Epidermal melanocyte (primary cell): Measurements from ENCODE around the gene LYST.

Experiments used
- DNase-seq: peaks from one replicate; pipeline ENCODE4 v3.0.0; 2011; ENCODE audit warnings: low spot score; ENCODE audit not compliant: insufficient read length

Gene LYST

DNA sequence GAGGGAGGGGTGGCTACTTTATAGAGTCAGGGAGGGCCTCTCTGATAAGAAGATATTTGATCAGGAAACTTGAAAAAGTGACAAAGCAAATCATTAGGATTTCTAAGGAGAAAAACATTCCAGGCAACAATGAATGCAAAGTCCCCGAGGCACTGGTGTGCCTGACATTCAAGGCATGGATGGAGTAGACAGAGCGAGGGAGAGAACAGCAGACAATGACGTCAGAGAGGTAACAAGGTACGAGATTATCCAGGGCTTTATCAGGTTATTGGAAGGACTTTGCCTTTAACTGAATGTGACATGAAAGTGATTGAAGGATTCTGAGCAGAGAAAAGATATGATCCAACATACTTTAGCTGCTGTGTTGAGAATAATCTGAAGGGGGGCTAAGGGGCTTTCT, 144.7 kb downstream of the LYST start:
- no peak for DNase-seq

DNA sequence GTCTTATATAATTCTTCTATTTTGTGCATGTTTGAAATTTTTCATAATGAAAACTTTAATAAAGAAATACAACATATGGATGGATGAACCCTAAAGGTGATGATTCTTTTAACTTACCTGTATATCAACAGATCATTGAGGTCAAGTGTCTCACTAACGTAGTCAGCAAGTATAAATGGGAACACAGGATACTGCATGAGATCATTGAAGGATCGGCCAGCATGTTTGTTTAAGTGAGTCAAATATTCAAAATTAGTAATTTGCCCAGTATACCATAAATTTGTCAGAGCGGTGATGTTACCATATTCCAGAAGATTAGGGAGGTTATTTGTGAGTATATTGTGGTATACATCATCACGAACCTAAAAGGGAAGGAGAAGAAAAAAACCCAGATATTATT, 146.2 kb downstream of the LYST start:
- no peak for DNase-seq

DNA sequence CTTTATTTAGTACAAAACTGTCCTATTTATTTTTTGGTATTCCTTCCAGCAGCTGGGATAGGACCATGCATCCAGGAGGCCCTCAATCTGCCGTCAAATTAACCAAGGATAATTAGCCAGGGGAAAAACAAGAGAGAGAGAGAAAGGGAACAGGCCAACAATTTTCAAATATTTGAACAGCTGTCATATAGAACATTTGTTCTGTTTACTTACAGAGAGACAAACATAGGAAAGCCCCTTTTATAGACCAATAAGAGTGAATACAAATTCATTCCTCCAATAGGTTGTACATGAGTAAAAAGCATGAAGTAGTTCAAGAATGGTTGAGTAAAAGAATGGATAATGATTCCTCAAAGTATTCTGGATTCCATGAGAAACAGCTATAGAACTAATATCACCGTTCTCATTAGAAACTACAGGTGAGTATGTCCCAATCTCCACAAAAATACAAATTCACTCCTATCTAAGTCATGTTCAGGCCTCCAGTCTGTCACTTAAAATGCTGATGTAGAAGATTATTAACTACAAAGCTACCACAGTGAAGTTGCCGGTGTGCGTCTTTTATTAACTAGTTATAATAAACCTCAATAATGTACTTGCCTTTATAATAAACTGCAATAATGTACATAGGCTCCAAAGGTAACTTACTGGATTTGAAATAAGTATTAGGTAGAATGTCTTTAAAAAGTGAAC, 152.4 kb downstream of the LYST start:
- no peak for DNase-seq

DNA sequence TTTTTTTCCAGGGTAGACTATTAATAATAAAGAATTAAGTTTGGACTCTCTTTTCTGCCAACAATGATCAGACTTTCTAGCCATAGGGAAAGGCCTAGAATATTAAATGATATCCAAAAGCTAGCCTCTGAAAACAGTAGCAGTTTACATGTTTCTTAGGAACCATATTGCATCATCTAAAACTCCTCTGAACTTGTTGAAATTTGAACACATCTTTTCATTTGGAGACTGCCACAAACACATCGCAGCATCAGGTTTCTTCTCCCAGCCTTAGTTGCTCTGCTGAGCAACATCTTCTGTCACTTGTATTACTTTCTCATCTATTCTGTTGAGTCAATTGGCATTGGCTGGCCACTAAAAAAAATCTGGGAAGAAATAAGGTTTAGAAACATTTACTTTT, 153.9 kb downstream of the LYST start:
- no peak for DNase-seq

DNA sequence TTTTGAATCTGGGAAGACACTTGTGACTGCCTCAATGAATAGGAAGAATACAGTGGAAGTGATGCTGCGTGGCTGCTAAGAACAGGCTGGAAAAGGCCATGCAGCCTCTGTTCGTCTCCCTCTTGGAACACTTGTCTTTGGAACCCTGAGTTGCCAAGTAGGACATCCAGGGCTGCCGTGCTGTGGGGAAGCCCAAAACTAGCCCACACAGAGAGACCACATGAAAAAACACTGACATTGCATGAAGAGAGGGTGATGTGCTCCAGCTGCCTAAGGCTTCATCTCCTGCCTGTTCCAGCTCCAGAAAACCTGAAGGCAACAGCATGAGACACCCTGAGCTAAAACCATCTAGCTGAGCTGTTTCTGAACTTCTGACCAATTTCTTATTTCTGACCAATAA, 156.0 kb downstream of the LYST start:
- DNase-seq: no peak

DNA sequence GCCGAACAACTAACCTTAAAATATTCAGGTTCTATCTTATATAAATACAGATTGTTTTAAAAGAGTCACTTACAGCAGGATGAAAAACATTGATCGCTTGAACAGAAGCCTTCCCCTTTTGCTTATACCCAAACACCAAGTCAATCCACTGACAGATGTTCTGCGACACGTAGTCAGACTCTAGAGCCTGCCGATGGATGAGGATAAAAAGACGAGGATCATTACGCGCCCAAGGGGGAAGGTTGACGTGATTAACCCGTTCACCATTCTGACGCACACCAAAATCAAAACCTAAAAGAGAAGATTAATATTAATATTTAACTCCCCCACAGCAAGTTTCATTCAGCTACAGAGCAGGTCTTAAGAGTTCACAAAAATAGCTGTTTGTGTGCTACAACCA, 157.7 kb downstream of the LYST start:
- no peak for DNase-seq

DNA sequence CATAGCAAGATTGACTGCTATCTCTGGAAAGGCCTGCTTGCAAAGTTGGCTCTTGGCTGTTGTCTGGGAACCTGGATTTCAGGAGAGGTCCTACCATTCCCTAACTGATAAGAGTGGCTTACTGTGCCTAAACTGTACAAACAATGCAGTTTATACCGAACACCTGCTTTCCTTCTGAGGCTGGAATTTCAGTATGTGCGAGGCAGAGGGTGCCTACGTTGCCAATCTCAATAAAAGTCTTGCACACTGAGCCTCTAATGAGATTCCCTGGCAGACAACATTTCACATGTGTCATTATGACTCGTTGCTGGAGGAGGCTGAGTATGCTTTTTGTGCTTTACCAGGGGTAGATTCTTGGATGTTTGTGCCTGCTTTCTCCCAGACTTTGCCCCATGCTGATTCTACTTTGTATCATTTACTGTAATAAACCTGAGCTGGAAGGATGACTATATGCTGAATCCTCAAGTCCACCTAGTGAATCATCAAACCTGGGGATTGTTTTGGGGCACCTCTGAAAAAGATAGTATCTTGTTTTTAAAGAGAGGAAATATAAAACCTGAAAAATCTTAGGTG, 158.2 kb downstream of the LYST start:
- DNase-seq: no peak

DNA sequence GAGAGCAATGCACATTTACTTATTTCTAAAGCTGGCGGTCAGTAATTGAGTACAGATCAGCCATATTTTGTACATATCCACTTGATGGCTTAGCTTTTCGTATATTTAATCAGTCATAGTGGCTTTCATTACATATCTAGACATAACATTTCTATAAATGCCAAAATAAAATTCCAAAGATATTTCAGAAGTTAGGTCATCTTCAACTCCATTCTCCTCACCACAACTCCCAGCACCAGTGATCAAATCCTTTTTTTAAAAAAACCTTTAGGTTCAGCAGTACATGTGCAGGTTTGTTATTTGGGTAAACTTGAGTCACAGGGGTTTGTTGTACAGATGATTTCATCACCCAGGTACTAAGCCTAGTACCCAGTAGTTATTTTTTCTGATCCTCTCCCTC, 163.2 kb downstream of the LYST start:
- no peak for DNase-seq

DNA sequence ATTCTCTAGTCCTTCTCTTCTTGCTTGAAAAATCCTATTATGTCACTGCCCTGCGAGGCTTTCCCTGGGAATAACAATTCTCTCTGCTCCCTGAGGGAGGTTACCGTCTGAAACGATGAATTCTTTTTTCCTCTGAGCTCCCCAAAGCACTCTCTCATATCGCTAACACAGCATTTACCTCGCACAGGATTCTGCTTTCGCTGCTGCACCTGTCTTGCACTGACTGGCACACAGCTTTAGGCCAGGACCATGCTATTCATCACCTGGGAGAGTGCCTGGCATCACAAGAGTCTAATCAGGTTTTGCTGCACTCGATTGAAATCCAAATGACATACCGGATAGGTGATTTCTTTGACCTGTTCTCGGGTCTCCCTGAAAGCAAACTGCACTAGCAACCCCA, 164.3 kb downstream of the LYST start:
- no peak for DNase-seq

DNA sequence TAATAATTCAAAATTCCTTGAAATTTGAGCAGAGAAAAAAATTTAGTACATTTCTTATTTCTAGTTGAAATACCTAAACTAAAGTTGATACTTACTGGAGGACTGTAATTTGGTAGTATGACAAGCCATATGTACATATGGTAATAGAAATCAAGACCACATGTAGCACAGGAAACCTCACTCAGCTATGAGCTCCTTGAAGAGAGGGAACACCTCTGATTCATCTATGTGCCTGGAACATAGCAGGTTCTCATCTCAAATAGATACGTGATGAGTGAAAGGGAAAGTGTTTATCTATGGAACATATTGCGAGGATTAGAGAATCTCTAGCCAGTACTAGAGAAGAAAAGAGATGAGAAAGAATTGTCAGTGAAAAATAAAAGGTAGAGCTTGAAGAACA, 169.2 kb downstream of the LYST start:
- DNase-seq: no peak

DNA sequence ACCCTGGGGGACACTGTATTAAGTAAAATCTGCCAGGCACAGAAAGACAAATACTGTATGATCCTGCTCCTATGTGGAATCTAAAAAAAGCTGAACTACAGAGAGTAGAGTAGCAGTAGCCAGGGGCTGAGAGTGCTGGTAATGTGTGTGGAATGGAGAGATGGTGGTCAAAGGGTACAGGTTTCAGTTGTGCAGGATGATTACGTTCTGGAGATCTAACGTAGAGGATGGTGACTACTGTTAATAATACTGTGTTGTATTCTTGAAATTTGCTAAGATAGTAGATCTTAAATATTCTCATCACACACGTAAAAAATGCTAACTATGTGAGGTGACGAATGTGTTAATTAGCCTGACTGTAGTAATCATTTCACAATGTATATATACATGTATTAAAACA, 177.3 kb downstream of the LYST start:
- no peak for DNase-seq

DNA sequence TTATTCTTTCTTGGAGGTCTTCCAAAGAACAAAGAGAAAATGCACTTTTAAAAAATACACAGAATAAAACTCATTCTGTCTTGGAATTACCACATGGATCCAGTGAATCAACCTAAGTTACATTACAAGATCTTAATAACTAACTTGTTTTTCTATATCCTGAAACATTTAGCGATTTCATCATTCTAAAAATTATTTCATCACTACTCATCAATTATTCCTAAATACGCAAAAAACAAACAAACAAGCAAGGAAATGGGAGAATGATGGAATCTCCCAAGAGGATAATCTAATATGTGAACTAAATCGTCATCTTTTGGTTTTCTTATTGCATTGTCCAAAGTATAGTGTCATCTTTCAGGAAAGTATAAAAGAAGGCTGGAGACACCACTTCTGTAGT, 178.6 kb downstream of the LYST start:
- DNase-seq: no peak

DNA sequence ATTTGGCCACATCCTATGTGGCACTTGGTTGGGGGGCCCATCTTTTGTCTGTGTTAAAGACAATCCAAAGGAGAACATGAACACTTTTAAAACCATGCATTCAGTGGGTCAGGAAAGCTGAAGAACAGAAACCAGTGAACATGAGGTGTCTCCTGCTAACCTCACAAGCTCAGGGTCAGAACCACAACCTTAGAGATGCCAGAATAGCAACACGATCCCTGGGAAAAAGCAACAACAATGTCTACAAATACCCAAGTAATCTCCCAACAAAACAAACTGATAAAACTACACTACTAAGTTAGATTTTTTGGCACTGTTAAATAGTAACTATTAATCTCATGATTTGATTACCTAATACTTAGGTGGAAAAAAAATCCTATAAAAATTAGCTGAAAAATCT, 183.1 kb downstream of the LYST start:
- no peak for DNase-seq

DNA sequence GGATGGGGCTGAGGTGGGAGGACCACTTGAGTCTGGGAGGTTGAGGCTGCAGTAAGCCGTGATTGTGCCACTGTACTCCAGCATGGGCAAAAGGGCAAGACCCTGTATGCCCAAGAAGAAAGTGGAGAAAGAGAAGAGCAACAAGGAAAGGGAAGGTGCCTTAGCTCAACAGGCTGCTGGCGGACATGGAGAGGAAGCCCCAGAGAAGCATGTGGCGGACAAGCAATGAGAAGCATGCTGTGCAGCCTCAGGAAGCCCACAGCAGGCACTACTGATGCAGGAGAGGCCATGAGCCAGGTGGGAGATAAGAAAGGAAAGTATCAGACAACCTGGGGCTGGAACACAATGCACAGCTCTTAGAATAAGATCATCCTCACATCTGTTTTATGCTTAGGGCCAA, 184.5 kb downstream of the LYST start:
- DNase-seq: no peak

DNA sequence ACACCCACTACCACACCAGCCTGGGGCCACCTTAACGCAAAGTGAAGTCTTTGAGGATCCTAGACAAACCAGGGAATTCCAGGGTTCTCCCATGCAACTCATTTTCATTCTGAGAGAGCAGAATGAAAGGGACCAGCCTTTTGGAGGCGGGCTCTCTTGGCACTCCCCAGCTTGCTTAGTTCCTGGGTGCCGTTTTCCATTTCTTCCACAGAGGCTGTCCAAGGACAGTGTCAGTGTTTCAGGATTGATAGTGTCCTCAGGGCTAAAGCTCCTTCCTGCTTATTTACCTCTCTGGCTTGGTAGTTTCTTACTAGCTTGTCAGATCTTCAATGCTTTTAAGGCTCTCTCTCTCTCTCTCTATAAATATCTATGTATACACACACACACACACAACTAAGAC, 187.1 kb downstream of the LYST start:
- no peak for DNase-seq

DNA sequence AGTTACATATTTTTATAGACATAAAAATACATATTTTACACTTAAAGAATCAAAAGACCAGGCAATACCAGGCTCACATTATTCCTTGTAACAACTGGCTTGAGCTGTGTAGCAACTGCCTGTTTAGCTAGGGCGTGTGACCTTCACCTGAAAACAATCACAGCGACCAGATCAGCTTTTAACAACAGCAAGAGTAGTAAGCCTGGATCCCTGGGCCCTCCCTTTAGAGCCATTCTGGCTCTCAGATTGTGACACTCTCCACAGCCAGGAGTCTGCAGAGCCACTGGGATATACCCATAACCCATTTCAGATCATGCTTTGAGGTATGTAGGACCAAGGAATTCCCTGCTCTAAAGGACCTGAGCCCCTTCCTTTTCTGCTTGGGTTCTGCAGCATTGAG, 187.7 kb downstream of the LYST start:
- no peak for DNase-seq

DNA sequence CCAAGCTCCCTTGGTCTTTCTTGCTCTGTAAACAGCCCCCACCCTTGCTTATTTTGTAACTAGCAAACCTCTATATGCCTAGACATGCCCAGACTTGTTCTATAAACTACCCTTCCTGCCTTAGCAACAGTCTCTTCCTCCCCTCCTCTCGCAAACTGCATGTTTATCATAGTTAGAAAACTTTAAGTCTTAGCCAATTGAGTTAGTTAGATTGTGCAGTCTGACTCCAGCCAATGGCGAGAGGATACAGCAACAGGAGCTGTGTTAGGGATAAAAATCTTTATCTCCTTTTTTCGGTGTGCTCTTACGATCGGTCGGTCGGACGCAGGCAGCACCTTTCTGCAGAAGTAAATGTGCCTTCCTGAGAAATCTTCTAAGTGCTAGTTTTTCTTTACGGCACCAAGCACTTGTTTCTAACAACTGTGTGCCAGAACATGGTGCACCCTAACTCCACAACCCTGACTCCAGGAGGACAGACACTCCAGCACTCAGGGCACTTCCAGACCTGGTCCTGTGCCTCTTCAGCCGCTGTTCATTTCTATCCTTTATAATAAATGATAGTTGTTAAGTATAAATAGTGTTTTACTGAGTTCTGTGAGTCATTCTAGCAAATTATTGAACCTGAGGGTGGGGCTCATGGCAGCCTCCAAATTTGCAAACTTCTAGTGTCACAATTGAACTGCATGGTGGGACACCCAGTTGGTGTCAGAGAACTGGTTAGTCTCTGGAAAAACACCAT, 191.4 kb downstream of the LYST start:
- no peak for DNase-seq

DNA sequence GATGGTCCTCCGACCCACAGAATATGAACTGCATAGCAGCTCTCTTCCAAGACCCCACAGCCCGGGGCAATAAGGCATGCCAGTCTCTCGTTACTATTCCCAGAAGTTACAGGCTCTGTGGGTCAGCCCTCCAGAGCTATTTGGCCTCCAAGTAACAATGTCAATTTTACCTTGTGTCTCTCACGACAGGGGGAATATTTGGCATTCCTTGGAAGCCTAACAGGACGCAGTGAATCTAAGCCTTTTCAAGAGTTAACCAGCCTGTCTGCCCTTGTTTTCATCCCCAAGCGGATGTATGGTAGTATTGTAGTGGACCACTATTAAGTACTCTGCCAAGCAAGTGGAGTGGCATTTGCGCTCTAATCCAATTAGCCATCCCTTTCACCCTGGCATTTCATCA, 192.7 kb downstream of the LYST start:
- no peak for DNase-seq

DNA sequence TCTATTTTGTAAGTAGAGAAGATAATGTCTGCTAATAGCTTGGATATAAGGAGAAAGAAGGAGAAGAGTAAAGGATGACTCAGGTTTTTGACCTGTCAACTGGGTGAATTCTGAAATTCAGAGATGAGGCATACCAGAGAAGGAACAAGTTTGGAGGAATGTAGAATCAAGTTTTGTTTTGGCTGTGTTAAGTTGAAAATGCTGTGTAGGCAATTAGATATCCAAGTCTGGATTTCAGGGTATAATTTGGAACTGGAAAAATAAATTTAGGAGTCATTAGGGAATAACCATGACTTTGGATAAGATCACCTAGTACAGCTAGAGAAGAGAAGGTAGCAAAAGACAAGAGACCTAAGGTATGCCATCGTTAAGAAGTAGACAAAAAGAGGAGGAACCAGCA, 194.7 kb downstream of the LYST start:
- DNase-seq: no peak

DNA sequence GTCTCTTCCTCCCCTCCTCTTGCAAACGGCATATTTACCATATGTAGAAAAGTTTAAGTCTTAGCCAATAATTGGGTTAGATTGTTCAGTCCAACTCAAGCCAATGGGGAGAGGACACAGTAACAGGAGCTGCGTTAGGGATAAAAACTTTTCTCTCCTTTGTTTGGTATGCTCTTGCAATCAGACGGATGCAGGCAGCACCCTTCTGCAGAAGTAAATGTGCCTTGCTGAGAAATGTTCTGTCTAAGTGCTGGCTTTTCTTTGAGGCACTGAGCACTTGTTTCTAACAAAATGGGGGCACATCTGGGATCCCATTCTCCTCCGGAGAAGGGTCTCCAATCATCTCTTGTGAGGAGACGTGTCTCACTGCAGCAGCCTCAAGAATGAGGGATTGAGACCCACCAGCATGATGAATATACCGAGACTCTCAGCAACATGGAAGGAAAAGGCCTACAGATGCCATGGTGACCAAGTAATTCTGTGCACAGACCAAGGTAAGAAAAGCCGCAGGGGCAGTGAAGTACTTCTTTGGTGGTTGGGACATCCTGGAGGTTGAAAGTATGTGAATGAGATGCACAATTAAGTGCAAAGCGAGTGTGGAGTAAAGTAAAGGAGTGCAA, 196.4 kb downstream of the LYST start:
- no peak for DNase-seq

DNA sequence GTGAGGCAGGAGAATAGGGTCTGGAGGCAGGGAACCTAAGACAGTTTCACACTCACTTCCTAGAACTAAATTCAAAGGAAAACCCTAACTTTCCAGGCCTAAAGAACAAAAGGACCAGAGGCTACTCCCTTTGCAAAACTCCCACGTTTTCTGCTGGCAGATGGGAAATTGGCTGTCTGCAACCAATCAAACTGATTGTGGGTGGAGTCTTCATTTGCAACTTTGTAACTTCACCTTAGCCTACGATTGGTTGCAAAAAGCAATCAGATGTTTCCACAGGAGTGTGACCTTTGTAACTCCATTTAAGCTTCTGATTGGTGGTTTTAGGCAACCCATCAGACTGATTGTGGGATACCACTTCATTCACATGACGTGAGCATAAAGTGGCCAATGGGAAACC, 197.4 kb downstream of the LYST start:
- DNase-seq: no peak

DNA sequence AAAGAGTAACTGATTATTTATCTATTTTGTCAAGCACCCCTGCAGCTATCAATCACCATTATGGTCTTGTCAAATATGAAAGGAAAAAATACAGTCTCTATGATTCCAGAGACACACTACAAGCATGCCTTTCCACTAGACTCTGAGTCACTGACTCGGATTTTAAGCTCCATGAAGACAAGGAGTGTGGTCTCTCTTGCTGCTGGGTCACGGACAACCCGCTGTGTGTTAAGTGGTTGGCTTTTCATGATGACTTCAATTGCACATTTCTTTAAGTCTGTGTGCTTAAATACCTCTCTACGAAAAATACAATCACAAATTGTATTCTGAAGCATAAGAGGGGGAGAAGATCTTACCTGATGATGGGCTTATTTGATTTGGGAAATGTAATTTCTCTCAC, 203.1 kb downstream of the LYST start:
- no peak for DNase-seq

DNA sequence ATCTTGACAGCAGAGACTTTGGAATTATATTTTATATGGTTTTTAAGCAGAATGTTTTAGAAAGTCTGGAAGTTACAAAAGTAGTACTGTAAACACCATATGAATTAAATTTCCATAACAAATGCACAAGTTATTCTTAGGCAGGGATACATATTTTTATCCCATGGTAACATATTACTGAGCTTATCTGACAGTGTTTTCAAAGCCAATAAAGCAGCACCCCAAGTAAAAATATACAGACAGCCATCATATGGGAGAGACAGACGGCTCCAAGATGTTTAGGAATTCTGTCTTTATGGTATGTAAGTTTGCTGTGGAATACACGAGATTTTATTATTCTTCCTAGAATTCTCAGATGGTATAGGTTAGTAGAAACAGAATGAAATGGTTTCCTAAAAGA, 205.1 kb downstream of the LYST start:
- no peak for DNase-seq
